SU-DHL-6 (cell line): ENCODE measurements around the gene AHR.

Experiments
- H2AFZ ChIP-seq: fragments of 200-600 bp; sonication (generic); 2 replicates; pipeline ENCODE4 v1.6.1; 2014; ENCODE audit warnings: low read depth, mild to moderate bottlenecking, moderate library complexity, mixed read lengths, antibody characterized with exemption, low read length; ENCODE audit not compliant: severe bottlenecking
- H3F3A ChIP-seq: fragments of 200-600 bp; shearing (Covaris generic); 2 replicates; pipeline ENCODE4 v1.6.0; 2016; ENCODE audit warnings: antibody characterized with exemption, mild to moderate bottlenecking; ENCODE audit not compliant: insufficient read depth
- H3K27ac ChIP-seq: fragments of 200-600 bp; sonication (generic); 2 replicates; pipeline ENCODE4 v1.5.1; 2016; ENCODE audit warnings: low read depth, mild to moderate bottlenecking, low read length, moderate library complexity, mixed read lengths
- H3K27me3 ChIP-seq: fragments of 200-600 bp; sonication (generic), shearing (Covaris generic); 2 replicates; pipeline ENCODE4 v1.6.0; 2014; ENCODE audit warnings: mild to moderate bottlenecking, low read length
- H3K36me3 ChIP-seq: fragments of 200-600 bp; sonication (generic); 2 replicates; pipeline ENCODE4 v1.6.1; 2014; ENCODE audit warnings: mild to moderate bottlenecking, low read length, mixed read lengths
- H3K4me2 ChIP-seq: fragments of 300-600, 200-600 bp; shearing (Covaris generic), sonication (generic); 2 replicates; pipeline ENCODE4 v1.6.0; 2014; ENCODE audit warnings: low read length, low read depth, mild to moderate bottlenecking; ENCODE audit not compliant: poor library complexity, severe bottlenecking
- H3K4me3 ChIP-seq: fragments of 200-600 bp; sonication (generic); 2 replicates; pipeline ENCODE4 v1.5.1; 2014; ENCODE audit warnings: antibody characterized with exemption, low read length, mild to moderate bottlenecking, mixed read lengths; ENCODE audit not compliant: insufficient read depth, poor library complexity, severe bottlenecking
- H3K79me2 ChIP-seq: fragments of 200-600 bp; sonication (generic); 2 replicates; pipeline ENCODE4 v1.6.1; 2014; ENCODE audit warnings: mild to moderate bottlenecking, low read length, moderate library complexity; ENCODE audit not compliant: insufficient read depth
- H3K9ac ChIP-seq: fragments of 200-600 bp; sonication (generic); 2 replicates; pipeline ENCODE4 v1.7.0; 2014; ENCODE audit warnings: mild to moderate bottlenecking, low read length
- H3K9me2 ChIP-seq: fragments of 200-600 bp; sonication (generic); replicated peaks from 2 replicates; pipeline ENCODE4 v1.6.1; 2014; ENCODE audit warnings: low read length; ENCODE audit not compliant: insufficient read depth
- H3K9me3 ChIP-seq: fragments of 200-600 bp; sonication (generic); 2 replicates; pipeline ENCODE4 v1.6.1; 2014; ENCODE audit warnings: low read length, mixed read lengths; ENCODE audit not compliant: insufficient read depth
- H4K20me1 ChIP-seq: fragments of 200-600 bp; sonication (generic); 2 replicates; pipeline ENCODE4 v1.6.1; 2014; ENCODE audit warnings: low read depth, mild to moderate bottlenecking, antibody characterized with exemption, low read length, moderate library complexity, mixed read lengths
- CTCF ChIP-seq: fragments of 200-600 bp; sonication (generic); IDR thresholded peaks from one replicate; pipeline ENCODE4 v1.5.1; 2017; ENCODE audit warnings: antibody characterized with exemption, mild to moderate bottlenecking, low read length, moderate library complexity; ENCODE audit not compliant: insufficient read depth, poor library complexity, severe bottlenecking
- EZH2phosphoT487 ChIP-seq: fragments of 200-600 bp; sonication (generic), shearing (Covaris generic); conservative IDR thresholded peaks from 2 replicates; pipeline ENCODE4 v1.6.1; 2018; ENCODE audit warnings: mild to moderate bottlenecking, antibody characterized with exemption, low read length, moderate library complexity, mixed read lengths

AHR gene

GRCh38 chr7:17298102-17298839 lies at the start of gene AHR:
Gene AHR, plus strand, starts transcription at chr7:17298652. Its CDS starts 613 bp downstream, at chr7:17299265.
- peaks cover 38% of the 10 kb centered on the region for H3K79me2 ChIP-seq
- no peaks in the 10 kb centered on the region; the same call in 1 of the 2 replicates for H3K36me3 ChIP-seq
- peaks cover 18% of the 10 kb centered on the region; the same call in 1 of the 2 replicates for H4K20me1 ChIP-seq
- H3K4me2 ChIP-seq, result peak within 1 kb of the TSS; percentile 71
- TF ChIP-seq EZH2phosphoT487 (no peak), CTCF (no peak)
- H3K9me2 ChIP-seq, result no peaks in the 10 kb centered on the region; the same call in 1 of the 2 replicates
- H3K9ac ChIP-seq, result peak within 1 kb of the TSS; percentile 64
- no peaks in the 10 kb centered on the region for H3K27me3 ChIP-seq
- H2AFZ ChIP-seq, result peak within 1 kb of the TSS; percentile 95
- H3K4me3 ChIP-seq, result peak within 1 kb of the TSS; percentile 63
- peaks cover 27% of the 10 kb centered on the region; the same call in 1 of the 2 replicates for H3F3A ChIP-seq
- H3K9me3 ChIP-seq, result no peaks in the 10 kb centered on the region
- H3K27ac ChIP-seq, result peak within 1 kb of the TSS; percentile 49

- H3K4me3 ChIP-seq, result no peak overlapping the region
- H3K27ac ChIP-seq, result no peak overlapping the region
- H3K9me2 ChIP-seq, result no peaks in the 10 kb centered on the region
- H3K27me3 ChIP-seq, result no peaks in the 10 kb centered on the region
- no peak overlapping the region for H3K9ac ChIP-seq
- H4K20me1 ChIP-seq, result no peaks in the 10 kb centered on the region
- H3F3A ChIP-seq, result no peaks in the 10 kb centered on the region
- no peak overlapping the region for H3K4me2 ChIP-seq
- no peaks in the 10 kb centered on the region for H3K79me2 ChIP-seq
- TF ChIP-seq EZH2phosphoT487 (no peak), CTCF (no peak)
- no peaks in the 10 kb centered on the region for H3K9me3 ChIP-seq
- H2AFZ ChIP-seq, result no peak overlapping the region
- H3K36me3 ChIP-seq, result no peaks in the 10 kb centered on the region
Measured at GRCh38 chr7:17253885-17254284, 44.6 kb upstream of the AHR start.

GRCh38 chr7:17255926-17256325 lies 42.5 kb upstream of the AHR start:
- no peak overlapping the region for H3K9ac ChIP-seq
- H3K4me3 ChIP-seq, result no peak overlapping the region
- H3K4me2 ChIP-seq, result no peak overlapping the region
- no peaks in the 10 kb centered on the region for H3F3A ChIP-seq
- no peaks in the 10 kb centered on the region for H3K36me3 ChIP-seq
- TF ChIP-seq CTCF (no peak), EZH2phosphoT487 (no peak)
- H3K27ac ChIP-seq, result no peak overlapping the region
- no peaks in the 10 kb centered on the region for H4K20me1 ChIP-seq
- no peaks in the 10 kb centered on the region for H3K9me3 ChIP-seq
- H3K9me2 ChIP-seq, result no peaks in the 10 kb centered on the region
- H3K27me3 ChIP-seq, result no peaks in the 10 kb centered on the region
- no peak overlapping the region for H2AFZ ChIP-seq
- H3K79me2 ChIP-seq, result no peaks in the 10 kb centered on the region
